RWPE2 (cell line): Measurements from ENCODE around the gene RASGRF1.
A peak's percentile ranks its signal among the peaks of the same experiment; 100 is the strongest.

ENCODE experiments used
- ATAC-seq: fragments of 200-7000 bp; cut with Tn5 transposase; 3 replicates; pipeline ENCODE4 v1.9.1; 2021; ENCODE audit warnings: low read depth
- DNase-seq: peaks from one replicate; pipeline ENCODE4 v3.0.0-alpha.2; 2020; ENCODE audit warnings: low spot score
- H3K27ac ChIP-seq: fragments of 450-650 bp; 2 replicates; pipeline ENCODE4 v1.5.1; 2017; ENCODE audit warnings: mild to moderate bottlenecking; ENCODE audit not compliant: poor library complexity, severe bottlenecking
- H3K27me3 ChIP-seq: fragments of 250-450 bp; sonication (Bioruptor Pico); 2 replicates; pipeline ENCODE4 v1.5.1; 2021; ENCODE audit warnings: mild to moderate bottlenecking, moderate library complexity; ENCODE audit not compliant: insufficient read depth, poor library complexity, severe bottlenecking
- H3K36me3 ChIP-seq: fragments of 250-450 bp; sonication (Bioruptor Pico); 2 replicates; pipeline ENCODE4 v1.5.1; 2020; ENCODE audit warnings: low read depth, mild to moderate bottlenecking, moderate library complexity
- H3K4me1 ChIP-seq: fragments of 250-450 bp; sonication (Bioruptor Pico); 2 replicates; pipeline ENCODE4 v1.5.1; 2021; ENCODE audit warnings: mild to moderate bottlenecking, moderate library complexity; ENCODE audit not compliant: insufficient read depth, poor library complexity, severe bottlenecking
- H3K4me3 ChIP-seq: fragments of 250-450 bp; sonication (Bioruptor Pico); 2 replicates; pipeline ENCODE4 v1.5.1; 2021; ENCODE audit warnings: mild to moderate bottlenecking, moderate library complexity; ENCODE audit not compliant: severe bottlenecking
- H3K9me3 ChIP-seq: fragments of 250-450 bp; sonication (Bioruptor Pico); 2 replicates; pipeline ENCODE4 v1.5.1; 2021; ENCODE audit warnings: mild to moderate bottlenecking, moderate library complexity; ENCODE audit not compliant: severe bottlenecking
- CTCF ChIP-seq: fragments of 450-650 bp; IDR thresholded peaks from one replicate; pipeline ENCODE4 v1.5.1; 2017; ENCODE audit warnings: mild to moderate bottlenecking, moderate library complexity; ENCODE audit not compliant: poor library complexity, severe bottlenecking

The RASGRF1 gene

GRCh38 chr15:79086814-79087213 lies 3.8 kb downstream of the RASGRF1 start:
- Histone ChIP-seq H3K27ac (no peak overlapping the region), H3K4me3 (no peak overlapping the region), H3K4me1 (no peaks in the 10 kb centered on the region), H3K9me3 (no peaks in the 10 kb centered on the region), H3K27me3 (peaks cover 91% of the 10 kb centered on the region), H3K36me3 (no peaks in the 10 kb centered on the region)
- no peak for TF ChIP-seq CTCF
- DNase-seq: peak; percentile 40
- ATAC-seq: no peak

- no peaks in the 10 kb centered on the region for H3K4me1 ChIP-seq
- no peak overlapping the region for H3K27ac ChIP-seq
- H3K4me3 ChIP-seq: no peak overlapping the region
- H3K9me3 ChIP-seq: no peaks in the 10 kb centered on the region
- peaks cover 67% of the 10 kb centered on the region for H3K27me3 ChIP-seq
- DNase-seq: peak; percentile 61
- no peaks in the 10 kb centered on the region for H3K36me3 ChIP-seq
- ATAC-seq: no peak
- TF ChIP-seq CTCF: no peak
Observed at GRCh38 chr15:79084308-79084968, 6.1 kb downstream of the RASGRF1 start.

- peak; percentile 34 for DNase-seq
- H3K27ac ChIP-seq: no peak overlapping the region
- no peak for ATAC-seq
- no peak for TF ChIP-seq CTCF
- H3K4me3 ChIP-seq: no peak overlapping the region
- no peaks in the 10 kb centered on the region for H3K9me3 ChIP-seq
- no peaks in the 10 kb centered on the region for H3K4me1 ChIP-seq
- H3K36me3 ChIP-seq: no peaks in the 10 kb centered on the region
- peaks cover 54% of the 10 kb centered on the region for H3K27me3 ChIP-seq
Observed at GRCh38 chr15:79083154-79083553, 7.4 kb downstream of the RASGRF1 start.

- no peak overlapping the region for H3K4me3 ChIP-seq
- H3K9me3 ChIP-seq: no peaks in the 10 kb centered on the region
- no peak overlapping the region for H3K27ac ChIP-seq
- no peak for TF ChIP-seq CTCF
- no peaks in the 10 kb centered on the region for H3K4me1 ChIP-seq
- no peak for ATAC-seq
- peak; percentile 41 for DNase-seq
- no peaks in the 10 kb centered on the region for H3K36me3 ChIP-seq
- H3K27me3 ChIP-seq: peaks cover 48% of the 10 kb centered on the region
Observed at GRCh38 chr15:79082363-79083070, 8.1 kb downstream of the RASGRF1 start.

GRCh38 chr15:79078763-79079410 lies 11.7 kb downstream of the RASGRF1 start:
- no peak for TF ChIP-seq CTCF
- ATAC-seq: no peak

More at GRCh38 chr15:79078763-79079410, 11.7 kb downstream of the RASGRF1 start:
- Histone ChIP-seq H3K27me3 (peaks cover 13% of the 10 kb centered on the region), H3K9me3 (no peaks in the 10 kb centered on the region), H3K36me3 (no peaks in the 10 kb centered on the region), H3K27ac (no peak overlapping the region), H3K4me3 (no peak overlapping the region), H3K4me1 (no peaks in the 10 kb centered on the region)
- peak; percentile 49 for DNase-seq
